Stimulated activated CD8-positive, alpha-beta memory T cell treated with anti-CD3 and anti-CD28 coated beads, Interleukin-12 subunit alpha, Interleukin-12 subunit beta, amount 100 ng/mL, for 24 hours (primary cell): Measurements from ENCODE around the gene COX6B1.
"Not testable (repeated sequence)": the region's sequence is repeated elsewhere in the genome, so short reads cannot be mapped to it uniquely, and the experiment has no call there.

Source experiments
- DNase-seq: peaks from one replicate; pipeline ENCODE4 v3.0.0-alpha.2; 2020; ENCODE audit errors: extremely low read depth

COX6B1 gene

DNA sequence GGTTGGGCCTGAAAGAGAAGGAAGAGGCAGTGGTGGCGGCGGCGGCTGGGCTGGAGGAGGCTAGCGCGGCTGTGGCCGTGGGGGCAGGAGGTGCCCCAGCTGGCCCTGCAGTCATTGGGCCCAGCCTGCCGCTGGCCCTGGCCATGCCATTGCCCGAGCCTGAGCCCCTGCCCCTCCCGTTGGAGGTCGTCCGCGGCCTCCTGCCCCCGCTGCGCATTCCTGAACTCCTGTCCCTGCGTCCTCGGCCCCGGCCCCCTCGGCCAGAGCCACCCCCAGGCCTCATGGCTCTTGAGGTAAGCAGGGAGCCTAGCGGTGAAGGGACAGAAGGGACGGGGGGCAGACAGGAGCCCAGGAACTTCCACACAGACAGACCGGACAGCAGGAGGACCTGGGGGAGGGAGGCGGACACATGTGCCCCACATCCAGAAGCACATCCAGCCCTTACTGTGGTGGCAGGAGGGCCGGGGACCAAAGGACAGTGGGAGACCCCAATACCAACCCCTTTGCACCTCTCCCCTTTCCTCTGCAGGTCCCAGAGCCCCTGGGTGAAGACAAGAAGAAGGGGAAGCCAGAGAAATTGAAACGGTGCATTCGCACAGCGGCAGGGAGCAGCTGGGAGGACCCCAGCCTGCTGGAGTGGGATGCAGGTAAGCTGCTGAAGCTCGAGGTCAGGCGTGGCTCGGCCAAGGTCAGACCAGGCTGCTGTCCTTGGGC lies 14.2 kb upstream of the COX6B1 start:
- DNase-seq: no peak

GRCh38 chr19:35636651-35637050 lies 11.5 kb upstream of the COX6B1 start:
- DNase-seq: no peak

DNA sequence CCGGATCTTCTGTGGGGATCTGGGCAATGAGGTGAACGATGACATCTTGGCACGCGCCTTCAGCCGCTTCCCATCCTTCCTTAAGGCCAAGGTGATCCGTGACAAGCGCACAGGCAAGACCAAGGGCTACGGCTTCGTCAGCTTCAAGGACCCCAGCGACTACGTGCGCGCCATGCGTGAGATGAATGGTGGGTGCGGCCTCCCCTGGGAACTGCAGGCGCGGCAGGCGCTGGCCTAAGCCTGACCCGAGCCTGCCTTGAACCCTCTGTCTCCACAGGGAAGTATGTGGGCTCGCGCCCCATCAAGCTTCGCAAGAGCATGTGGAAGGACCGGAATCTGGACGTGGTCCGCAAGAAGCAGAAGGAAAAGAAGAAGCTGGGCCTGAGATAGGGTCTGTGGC lies 11.0 kb upstream of the COX6B1 start:
- DNase-seq: no peak

GRCh38 chr19:35639321-35639639 lies 8.8 kb upstream of the COX6B1 start:
- no peak for DNase-seq

GRCh38 chr19:35639863-35640262 lies 8.3 kb upstream of the COX6B1 start:
- no peak for DNase-seq

DNA sequence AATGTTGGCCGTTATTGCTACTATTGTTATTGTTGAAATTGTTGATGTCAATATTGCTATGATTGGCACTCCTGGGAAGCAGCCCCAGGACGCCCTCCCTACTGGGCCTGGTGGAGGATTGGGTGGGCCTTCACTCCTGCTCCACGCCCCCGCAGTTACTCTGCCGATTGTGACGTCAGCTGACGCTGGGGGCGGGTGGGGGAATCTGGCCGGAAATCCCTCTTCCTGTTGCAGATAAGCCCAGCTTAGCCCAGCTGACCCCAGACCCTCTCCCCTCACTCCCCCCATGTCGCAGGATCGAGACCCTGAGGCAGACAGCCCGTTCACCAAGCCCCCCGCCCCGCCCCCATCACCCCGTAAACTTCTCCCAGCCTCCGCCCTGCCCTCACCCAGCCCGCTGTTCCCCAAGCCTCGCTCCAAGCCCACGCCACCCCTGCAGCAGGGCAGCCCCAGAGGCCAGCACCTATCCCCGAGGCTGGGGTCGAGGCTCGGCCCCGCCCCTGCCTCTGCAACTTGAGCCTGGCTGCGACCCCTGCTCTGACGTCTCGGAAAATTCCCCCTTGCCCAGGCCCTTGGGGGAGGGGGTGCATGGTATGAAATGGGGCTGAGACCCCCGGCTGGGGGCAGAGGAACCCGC lies 6.5 kb upstream of the COX6B1 start, which contains the start of gene ETV2:
ETV2 (plus strand) TSS at position 231 of the 637 bp plus-strand sequence. CDS start 716 bp downstream, outside the sequence.
- no peak for DNase-seq

GRCh38 chr19:35642312-35642711 lies 5.8 kb upstream of the COX6B1 start:
- no peak for DNase-seq

DNA sequence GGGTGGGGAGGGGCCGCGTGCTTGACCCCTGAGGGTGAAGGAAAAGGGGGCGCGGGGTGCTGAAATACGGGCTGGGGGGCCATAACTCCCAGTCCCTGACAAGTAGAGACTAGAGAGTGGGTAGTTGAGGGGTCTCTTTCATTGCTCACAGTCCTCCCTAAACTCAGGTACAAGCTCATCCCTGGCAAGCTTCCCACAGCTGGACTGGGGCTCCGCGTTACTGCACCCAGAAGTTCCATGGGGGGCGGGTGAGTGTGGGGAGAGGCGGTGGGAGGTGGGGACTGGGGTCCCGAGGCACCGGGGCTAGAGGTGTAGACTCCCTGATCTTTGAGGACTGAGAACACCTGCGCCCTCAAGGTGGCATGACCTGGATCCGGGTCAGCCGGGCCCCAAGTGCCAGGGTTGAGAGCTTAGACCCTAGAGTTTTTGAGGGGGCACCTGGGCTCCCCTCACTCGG lies 5.3 kb upstream of the COX6B1 start:
- DNase-seq: no peak

GRCh38 chr19:35643255-35644205 lies 4.6 kb upstream of the COX6B1 start:
- DNase-seq: no peak

- peak; percentile 90 for DNase-seq
Measured at GRCh38 chr19:35644206-35644986, 3.7 kb upstream of the COX6B1 start.

DNA sequence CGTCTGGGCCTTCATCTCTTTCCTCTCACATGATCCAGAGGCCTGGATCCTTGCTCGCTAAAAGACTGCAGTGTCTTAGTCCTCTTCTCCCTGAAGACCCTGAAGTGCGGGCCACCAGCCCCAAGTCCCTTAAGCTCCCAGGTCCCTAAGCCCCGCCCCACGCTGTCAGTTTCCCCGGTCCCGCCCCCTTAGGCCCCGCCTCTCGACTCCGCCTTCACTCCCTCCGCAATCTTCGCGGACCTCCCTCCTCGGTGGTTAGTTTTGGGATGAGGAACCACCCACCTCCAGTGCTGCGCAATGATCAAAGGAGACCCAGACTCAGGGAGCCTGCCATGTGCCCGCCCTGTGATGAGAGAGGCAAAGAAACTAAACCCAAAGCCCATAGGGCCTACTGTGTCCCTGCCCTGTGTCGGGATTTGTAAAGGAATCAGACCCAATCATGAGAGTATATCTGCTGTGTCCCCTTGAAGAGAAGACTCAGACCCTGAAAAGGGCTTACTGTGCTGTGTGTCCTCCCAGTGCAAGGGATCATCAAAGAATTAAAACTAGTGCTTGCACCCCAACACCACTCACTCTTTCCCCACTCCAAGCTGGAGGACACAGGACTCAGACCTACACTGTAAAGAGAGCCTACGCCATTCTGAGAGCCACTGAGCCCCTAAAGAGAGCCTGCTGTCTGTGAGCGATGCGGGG lies 3.0 kb upstream of the COX6B1 start:
- DNase-seq: peak; percentile 62

GRCh38 chr19:35645680-35646511 lies 2.2 kb upstream of the COX6B1 start:
- no peak for DNase-seq

- DNase-seq: no peak
Measured at GRCh38 chr19:35650581-35650980, 2.5 kb downstream of the COX6B1 start.

DNA sequence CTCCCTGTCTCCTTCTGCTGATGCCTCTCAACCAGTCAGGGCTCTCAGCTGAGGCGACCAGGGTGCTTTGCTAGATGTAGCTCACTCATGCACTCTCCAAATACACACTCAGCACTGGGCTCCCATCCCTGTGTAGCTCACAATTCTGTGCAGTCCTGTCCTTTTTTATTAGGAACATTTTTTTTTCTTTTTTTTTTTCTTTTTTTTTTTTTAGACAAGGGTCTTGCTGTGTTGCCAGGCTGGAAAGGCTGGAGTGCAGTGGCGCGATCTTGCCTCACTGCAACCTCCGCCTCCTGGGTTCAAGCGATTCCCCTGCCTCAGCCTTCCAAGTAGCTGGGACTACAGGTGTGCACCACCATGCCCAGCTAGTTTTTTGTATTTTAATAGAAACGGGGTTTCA lies 6.7 kb downstream of the COX6B1 start:
- not testable (repeated sequence) for DNase-seq

DNA sequence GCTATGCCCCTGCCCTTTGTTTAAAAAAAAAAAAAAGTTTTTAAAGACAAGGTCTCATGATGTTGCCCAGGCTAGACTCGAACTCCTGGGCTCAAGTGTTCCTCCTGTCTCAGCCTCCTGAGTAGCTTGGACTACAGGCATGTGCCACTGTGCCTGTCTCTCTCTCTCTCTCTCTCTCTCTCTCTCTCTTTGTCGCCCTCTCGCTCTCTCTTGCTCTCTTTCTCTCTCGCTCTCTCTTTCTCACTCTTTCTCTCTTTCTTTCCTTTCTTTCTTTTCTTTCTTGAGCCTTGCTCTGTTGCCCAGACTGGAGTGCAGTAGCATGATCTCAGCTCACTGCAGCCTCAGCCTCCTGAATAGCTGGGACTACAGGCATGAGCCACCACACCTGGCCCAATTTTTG lies 7.5 kb downstream of the COX6B1 start:
- DNase-seq: no peak

DNA sequence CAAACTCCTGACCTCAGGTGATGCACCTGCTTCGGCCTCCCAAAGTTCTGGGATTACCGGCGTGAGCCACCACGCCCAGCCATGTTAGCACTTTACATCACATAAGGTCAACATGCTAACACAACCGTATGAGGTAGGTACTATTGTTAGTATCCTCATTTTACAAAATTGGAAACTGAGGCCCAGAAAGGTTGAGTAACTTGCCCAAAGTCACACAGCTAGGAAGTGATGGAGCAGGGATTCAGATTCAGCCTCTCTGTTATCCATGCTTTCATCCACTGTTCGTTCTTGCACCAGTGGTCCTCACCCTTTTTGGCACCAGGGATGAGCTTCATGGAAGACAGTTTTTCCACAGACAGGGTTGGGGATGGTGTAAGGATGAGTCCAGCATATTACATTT lies 8.6 kb downstream of the COX6B1 start:
- no peak for DNase-seq

GRCh38 chr19:35657904-35658700 lies 10.0 kb downstream of the COX6B1 start:
- no peak for DNase-seq

DNA sequence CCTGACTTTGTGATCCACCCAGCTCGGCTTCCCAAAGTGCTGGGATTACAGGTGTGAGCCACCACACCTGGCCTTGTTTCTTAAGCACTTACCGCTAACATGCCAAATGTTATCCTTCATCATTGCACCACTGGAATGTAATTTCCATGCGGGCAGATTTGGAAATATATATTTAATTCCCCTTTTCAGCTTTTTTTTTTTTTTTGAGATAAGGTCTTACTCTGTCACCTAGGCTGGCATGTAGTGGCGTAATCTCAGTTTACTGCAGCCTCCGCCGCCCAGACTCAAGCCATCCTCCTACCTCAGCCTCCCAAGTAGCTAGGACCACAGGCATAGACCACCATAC lies 13.8 kb downstream of the COX6B1 start:
- no peak for DNase-seq

- DNase-seq: no peak
Measured at GRCh38 chr19:35663981-35664380, 15.9 kb downstream of the COX6B1 start.
